K562 (cell line): ENCODE measurements around the gene SPRTN. TPM values are rescaled to one million over a fixed set of nuclear protein-coding genes. Genes with fewer than 3 reads are reported as not detected.

ENCODE experiments used
- ATAC-seq: fragments of 200-7000 bp; cut with Tn5 transposase; 3 replicates; pipeline ENCODE4 v1.9.1; 2020; ENCODE audit warnings: moderate library complexity
- BruUV-seq: library from RNA; stranded (reverse); fragments of 400-500 nt; replicated peaks from 2 replicates; lab custom pipeline; 2021; lab: Mats Ljungman, UMichigan
- CTCF ChIA-PET: fragments of 300-600 bp; formaldehyde crosslinking; extraction: SDS; loops from one replicate; lab custom pipeline; 2021; ENCODE audit warnings: low intra/inter-chr PET ratio; lab: Yijun Ruan, JAX
- POLR2A ChIA-PET: fragments of 300-600, 350-650 bp; sonication (Branson Sonifier 250); formaldehyde crosslinking; extraction: SDS; loops from one replicate; lab custom pipeline; 2021; ENCODE audit warnings: antibody characterized with exemption, inconsistent platforms; lab: Yijun Ruan, JAX
- DNase-seq, 4 experiments: peaks; one replicate each; pipeline versions ENCODE4 v3.0.0 to v3.0.0-alpha.2; 2011 to 2018; ENCODE audit warnings: low spot score in 3 of 4, mixed read lengths in 3 of 4; ENCODE audit errors: extremely low read depth in 1 of 4
- FAIRE-seq: peaks from 2 replicates; lab custom pipeline; 2011; peaks lifted over from hg19 to GRCh38; lab: Jason Lieb, UNC
- H2AFZ ChIP-seq: 2 replicates; pipeline ENCODE4 v1.6.0; 2011; ENCODE audit warnings: low read depth, low read length, control low read depth, inconsistent platforms
- H3K27ac ChIP-seq: fragments of 200-600 bp; 3 replicates; pipeline ENCODE4 v1.8.0; 2011; ENCODE audit warnings: low read depth, mild to moderate bottlenecking, control low read depth, inconsistent platforms, low read length, moderate library complexity, mixed read lengths; ENCODE audit errors: extremely low read depth
- H3K27me3 ChIP-seq, 2 experiments: fragments of 300-600 bp in 1 of 2; 2 replicates in 1 of 2; 3 replicates in 1 of 2; pipeline versions ENCODE4 v1.6.0 to v1.8.0; 2011; ENCODE audit warnings: inconsistent platforms in 2 of 2, low read length in 2 of 2, mild to moderate bottlenecking in 1 of 2, mixed read lengths in 1 of 2, moderate library complexity in 1 of 2; ENCODE audit not compliant: control insufficient read depth in 2 of 2, insufficient read depth in 2 of 2
- H3K36me3 ChIP-seq: fragments of 300-600 bp; 3 replicates; pipeline ENCODE4 v1.8.0; 2011; ENCODE audit warnings: mild to moderate bottlenecking, low read length, inconsistent platforms; ENCODE audit not compliant: control insufficient read depth, insufficient read depth
- H3K4me1 ChIP-seq, 2 experiments: fragments of 200-600 bp in 1 of 2; replicated peaks in 1 of 2; 2 replicates in 1 of 2; 3 replicates in 1 of 2; pipeline versions ENCODE4 v1.5.1 to v1.8.0; 2011; ENCODE audit warnings: inconsistent platforms in 2 of 2, low read length in 2 of 2, mild to moderate bottlenecking in 1 of 2, mixed read lengths in 1 of 2, moderate library complexity in 1 of 2; ENCODE audit not compliant: control insufficient read depth in 2 of 2, insufficient read depth in 2 of 2
- H3K4me2 ChIP-seq: 2 replicates; pipeline ENCODE4 v1.6.1; 2011; ENCODE audit warnings: low read length, control low read depth, inconsistent platforms, mixed read lengths; ENCODE audit not compliant: insufficient read depth
- H3K4me3 ChIP-seq: fragments of 200-600 bp; sonication (generic), shearing (Covaris generic); 2 replicates; pipeline ENCODE4 v1.5.1; 2016; ENCODE audit warnings: control low read depth, inconsistent platforms
- H3K79me2 ChIP-seq: fragments of 200-600 bp; 3 replicates; pipeline ENCODE4 v1.8.0; 2011; ENCODE audit warnings: low read length, inconsistent platforms; ENCODE audit not compliant: control insufficient read depth, insufficient read depth
- H3K9ac ChIP-seq, 2 experiments: 2 replicates each; pipeline versions ENCODE4 v1.6.0 to v1.6.1; 2011; ENCODE audit warnings: low read depth in 2 of 2, low read length in 2 of 2, control low read depth in 1 of 2, inconsistent platforms in 1 of 2, mild to moderate bottlenecking in 1 of 2, mixed read lengths in 1 of 2; ENCODE audit not compliant: insufficient read depth in 1 of 2
- H3K9me1 ChIP-seq: one replicate; pipeline ENCODE4 v1.6.0; 2011; ENCODE audit warnings: inconsistent platforms, mild to moderate bottlenecking, low read length, moderate library complexity; ENCODE audit not compliant: control insufficient read depth, insufficient read depth
- H3K9me3 ChIP-seq: replicated peaks from 2 replicates; pipeline ENCODE4 v1.5.1; 2011; ENCODE audit warnings: low read depth, low read length, inconsistent platforms; ENCODE audit not compliant: control insufficient read depth, insufficient read depth
- H4K20me1 ChIP-seq: replicated peaks from 2 replicates; pipeline ENCODE4 v1.6.1; 2011; ENCODE audit warnings: low read length, inconsistent platforms, mixed read lengths; ENCODE audit not compliant: control insufficient read depth, insufficient read depth
- CHD7 ChIP-seq: fragments of 200-600 bp; sonication (generic); IDR thresholded peaks from one replicate; pipeline ENCODE4 v1.6.1; 2012; ENCODE audit warnings: mild to moderate bottlenecking, low read depth, low read length, inconsistent platforms
- CREB1 ChIP-seq, 2 experiments: sonication (generic) in 1 of 2; formaldehyde crosslinking in 1 of 2; IDR thresholded peaks; 2 replicates each; pipeline versions ENCODE4 v1.6.1 to v1.8.0; 2012 to 2022; ENCODE audit warnings: inconsistent platforms in 1 of 2, mild to moderate bottlenecking in 1 of 2, missing genetic modification reagents in 1 of 2, moderate library complexity in 1 of 2
- FUS ChIP-seq: fragments of 200-400 bp; formaldehyde crosslinking; optimal IDR thresholded peaks from 2 replicates; pipeline ENCODE3; 2017; ENCODE audit warnings: low read depth, low read length
- NCOR1 ChIP-seq: fragments of 450-650 bp; IDR thresholded peaks from 2 replicates; pipeline ENCODE4 v1.6.1; 2016; ENCODE audit warnings: mild to moderate bottlenecking, moderate library complexity
- PCBP2 ChIP-seq: fragments of 200-400 bp; formaldehyde crosslinking; IDR thresholded peaks from 2 replicates; pipeline ENCODE4 v1.6.1; 2018; ENCODE audit warnings: low read length, low read depth, mild to moderate bottlenecking, moderate library complexity; ENCODE audit not compliant: poor library complexity, severe bottlenecking
- RBM39 ChIP-seq: fragments of 200-400 bp; formaldehyde crosslinking; optimal IDR thresholded peaks from 2 replicates; pipeline ENCODE3; 2018; ENCODE audit warnings: low read depth, low read length
- RUNX1 ChIP-seq: sonication (generic); IDR thresholded peaks from 2 replicates; pipeline ENCODE4 v1.6.1; 2016; ENCODE audit warnings: antibody characterized with exemption, low read depth
- SMARCE1 ChIP-seq: fragments of 450-650 bp; IDR thresholded peaks from 2 replicates; pipeline ENCODE4 v1.7.1; 2016; ENCODE audit warnings: mild to moderate bottlenecking
- ZKSCAN8 ChIP-seq: fragments of 200-800 bp; sonication (Bioruptor generic); IDR thresholded peaks from 2 replicates; pipeline ENCODE4 v1.6.1; 2016; ENCODE audit warnings: missing genetic modification characterization, missing compliant biosample characterization
- ZNF232 ChIP-seq: sonication (generic); formaldehyde crosslinking; IDR thresholded peaks from 2 replicates; pipeline ENCODE4 v1.8.0; 2022; ENCODE audit warnings: mild to moderate bottlenecking, missing genetic modification reagents
- ZNF655 ChIP-seq: fragments of 250-450 bp; sonication (Bioruptor Pico); IDR thresholded peaks from 2 replicates; pipeline ENCODE4 v1.5.0; 2021
- WGBS: fragments of 100-300 bp; shearing (Covaris generic); methylation state at CpG from one replicate; pipeline ENCODE4 v1.1.6; 2016; ENCODE audit warnings: low coverage, mixed read lengths; ENCODE audit not compliant: insufficient coverage; ENCODE audit errors: missing lambda C conversion rate; 5-methylcytosine and 5-hydroxymethylcytosine counted together
- in situ Hi-C: fragments of 300-500 bp; cut with MboI; formaldehyde crosslinking; loops from 4 replicates; pipeline ENCODE4 v1.15.0; 2018; ENCODE audit warnings: inconsistent platforms, mixed read lengths
- intact Hi-C: fragments of 100-400 bp; cut with micrococcal nuclease; formaldehyde crosslinking; loops from 2 replicates; pipeline ENCODE4 v1.14.2; 2022
- polyA plus RNA-seq, 8 experiments: library from polyadenylated mRNA; depleted of rRNA in 4 of 8; stranded (reverse) in 5 of 8; unstranded in 3 of 8; fragments of >200 nt; fragmentation: Nextera tagmentation in 2 of 8; fragmentation: Illumina TruSeq in 1 of 8; extraction: Ambion mirVana in 2 of 8; extraction: Trizol in 1 of 8; gene quantifications; 2 replicates each; pipeline versions ENCODE4 v1.2.1 to v1.2.3, GENCODE V29; 2011 to 2014; ENCODE audit warnings: inconsistent platforms in 1 of 8, missing spikeins in 1 of 8
- total RNA-seq, 7 experiments: library from RNA; depleted of rRNA in 6 of 7; stranded (reverse); fragments of >200 nt in 6 of 7; fragmentation: Illumina TruSeq in 2 of 7; extraction: Trizol in 2 of 7; gene quantifications; 2 replicates each; pipeline versions ENCODE4 v1.2.1 to v1.2.3, GENCODE V29; 2011 to 2021; ENCODE audit warnings: low replicate concordance in 1 of 7

SPRTN gene
- total and polyA plus RNA-seq, 9 of the 15 experiments (the other 6 are each of a cell fraction or from before 2014, with no cell fraction given), result 8.1 to 32.5 (median 21.2) TPM

DNA sequence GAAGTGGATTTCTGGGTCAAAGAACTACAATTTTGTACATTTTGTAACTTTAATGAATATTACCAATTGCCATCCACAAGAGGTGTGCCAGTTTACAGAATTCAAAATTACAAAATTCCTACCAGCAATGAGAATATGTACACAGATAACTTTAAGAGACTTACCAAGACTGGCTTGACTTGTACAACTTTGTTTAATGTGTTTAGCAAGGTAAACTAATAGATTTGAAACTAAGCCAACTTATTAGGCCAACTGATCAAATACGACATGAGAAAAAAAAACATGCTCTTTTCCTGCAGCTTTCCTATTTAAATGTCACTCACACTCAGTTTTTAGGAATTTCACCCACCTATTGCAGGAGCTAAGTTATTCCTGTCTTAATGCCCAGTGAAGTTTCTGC is 11.8 kb upstream of the SPRTN start:
- ATAC-seq, result no peak
- Histone ChIP-seq H3K36me3 (no peaks in the 10 kb centered on the region), H3K4me3 (no peak overlapping the region), H3K4me1 (no peaks in the 10 kb centered on the region; a peak in 1 of 5 replicates), H3K27ac (no peak overlapping the region), H3K4me2 (no peak overlapping the region), H3K27me3 (peaks cover 5 to 6% of the 10 kb centered on the region in 2 experiments; a peak in 3 of 5 replicates), H3K79me2 (no peaks in the 10 kb centered on the region), H2AFZ (no peak overlapping the region), H3K9ac (no peak overlapping the region), H3K9me1 (no peaks in the 10 kb centered on the region), H4K20me1 (no peaks in the 10 kb centered on the region), H3K9me3 (no peaks in the 10 kb centered on the region)
- in situ Hi-C loops (no loop called here), intact Hi-C loops (no loop called here)
- POLR2A ChIA-PET, result interaction anchor here (0.7 kb wide), 2 partner anchors 60 to 527 kb away, joined by 3 to 4 read pairs; no protein-coding TSS in a partner anchor
- no peak for FAIRE-seq
- BruUV-seq, result no TSS peak
- DNase-seq, result no peak
- 0% methylated on average over 1 of the region's 1 CpG for WGBS
- CTCF ChIA-PET, result no interaction called here
- TF ChIP-seq FUS (no peak), NCOR1 (no peak), CHD7 (no peak), RUNX1 (no peak), RBM39 (no peak), ZKSCAN8 (no peak), SMARCE1 (no peak), ZNF655 (CRISPR knock-in tag) (no peak), ZNF232 (CRISPR knock-in tag) (no peak), CREB1 (IDR thresholded peaks at IDR 0.05) (no peak), CREB1 (CRISPR knock-in tag; IDR thresholded peaks at IDR 0.05) (no peak), PCBP2 (no peak)
